A549 (cell line): ENCODE results near the gene FREY1. TPM values are rescaled to one million over a fixed set of nuclear protein-coding genes. Genes with fewer than 3 reads are reported as not detected.

Experiments used
- ATAC-seq, 2 experiments: fragments of 200-7000 bp in 1 of 2; fragments of >200 bp in 1 of 2; cut with Nextera tagmentation in 1 of 2; cut with Tn5 transposase in 1 of 2; 3 replicates each; pipeline versions ENCODE4 v1.8.0 to v1.9.1; 2018 to 2020; ENCODE audit warnings: mild to moderate bottlenecking in 1 of 2, moderate library complexity in 1 of 2
- CTCF ChIA-PET: fragments of 300-600 bp; sonication (Branson Sonifier 250); formaldehyde crosslinking; extraction: SDS; loops from one replicate; lab custom pipeline; 2021; ENCODE audit warnings: antibody characterized with exemption, inconsistent platforms; lab: Yijun Ruan, JAX
- POLR2A ChIA-PET: fragments of 350-600 bp; formaldehyde crosslinking; extraction: SDS; loops from one replicate; lab custom pipeline; 2021; ENCODE audit warnings: antibody characterized with exemption, inconsistent platforms; lab: Yijun Ruan, JAX
- DNase-seq, 2 experiments: peaks; one replicate each; pipeline versions ENCODE4 v3.0.0 to v3.0.0-alpha.2; 2011 to 2016; ENCODE audit warnings: low read depth in 1 of 2, low spot score in 1 of 2
- FAIRE-seq: peaks from 2 replicates; lab custom pipeline; 2011; peaks lifted over from hg19 to GRCh38; lab: Jason Lieb, UNC
- H3K27ac ChIP-seq, 2 experiments: fragments of >200 bp; sonication (Bioruptor Twin); formaldehyde crosslinking; 3 replicates each; pipeline ENCODE4 v1.5.1; 2016 to 2017
- H3K4me1 ChIP-seq: fragments of >200 bp; sonication (Bioruptor Twin); formaldehyde crosslinking; 3 replicates; pipeline ENCODE4 v1.6.1; 2016
- H3K4me2 ChIP-seq: fragments of >200 bp; sonication (Bioruptor Twin); formaldehyde crosslinking; 3 replicates; pipeline ENCODE4 v1.6.1; 2016
- H3K4me3 ChIP-seq: fragments of >200 bp; sonication (Bioruptor Twin); formaldehyde crosslinking; 3 replicates; pipeline ENCODE4 v1.5.1; 2016
- H3K9me3 ChIP-seq: fragments of >200 bp; sonication (Bioruptor Twin); formaldehyde crosslinking; 3 replicates; pipeline ENCODE4 v1.6.1; 2016
- BHLHE40 ChIP-seq: IDR thresholded peaks from 2 replicates; pipeline ENCODE4 v1.6.1; 2012; ENCODE audit warnings: low read depth, low read length, inconsistent platforms
- CEBPB ChIP-seq, 2 experiments: fragments of >200 bp in 1 of 2; sonication (Bioruptor Twin) in 1 of 2; formaldehyde crosslinking in 1 of 2; IDR thresholded peaks; 2 replicates each; pipeline ENCODE4 v1.6.1; 2012 to 2016
- EHMT2 ChIP-seq: fragments of 200-600 bp; sonication (generic); IDR thresholded peaks from 2 replicates; pipeline ENCODE4 v1.6.1; 2016; ENCODE audit warnings: antibody characterized with exemption, low read depth, mild to moderate bottlenecking, moderate library complexity
- FOSL2 ChIP-seq, 2 experiments: fragments of 450-650 bp in 1 of 2; fragments of >200 bp in 1 of 2; sonication (Bioruptor Twin) in 1 of 2; formaldehyde crosslinking; IDR thresholded peaks; 2 replicates each; pipeline versions ENCODE4 v1.5.0 to v1.6.1; 2016 to 2020; ENCODE audit warnings: mild to moderate bottlenecking in 1 of 2, moderate library complexity in 1 of 2
- GATA3 ChIP-seq: IDR thresholded peaks from 2 replicates; pipeline ENCODE4 v1.6.1; 2012; ENCODE audit warnings: borderline replicate concordance
- HDAC2 ChIP-seq: fragments of 200-600 bp; sonication (generic); IDR thresholded peaks from 2 replicates; pipeline ENCODE4 v1.6.1; 2016
- HMGXB4 ChIP-seq: fragments of 250-450 bp; sonication (Bioruptor Pico); IDR thresholded peaks from 2 replicates; pipeline ENCODE4 v1.5.0; 2021; ENCODE audit warnings: mild to moderate bottlenecking, moderate library complexity, borderline replicate concordance
- HOXA7 ChIP-seq: fragments of 250-450 bp; sonication (Bioruptor Pico); IDR thresholded peaks from 2 replicates; pipeline ENCODE4 v1.5.0; 2020; ENCODE audit warnings: mild to moderate bottlenecking, moderate library complexity
- KDM5A ChIP-seq: fragments of 200-600 bp; sonication (generic); IDR thresholded peaks from 2 replicates; pipeline ENCODE4 v1.6.1; 2016; ENCODE audit warnings: antibody characterized with exemption, mild to moderate bottlenecking
- MAFK ChIP-seq: fragments of 450-650 bp; IDR thresholded peaks from 2 replicates; pipeline ENCODE4 v1.6.1; 2014; ENCODE audit not compliant: partially characterized antibody
- MAZ ChIP-seq: fragments of 150-350 bp; IDR thresholded peaks from 2 replicates; pipeline ENCODE4 v1.6.1; 2014; ENCODE audit warnings: antibody characterized with exemption, low read depth, low read length, borderline replicate concordance
- NFE2L2 ChIP-seq: fragments of 150-350 bp; conservative IDR thresholded peaks from 2 replicates; pipeline ENCODE4 v1.6.1; 2014; ENCODE audit warnings: low read length
- NPAS2 ChIP-seq: fragments of 250-450 bp; sonication (Bioruptor Pico); IDR thresholded peaks from 2 replicates; pipeline ENCODE4 v1.8.0; 2022; ENCODE audit warnings: mild to moderate bottlenecking, moderate library complexity, borderline replicate concordance
- RAD21 ChIP-seq, 2 experiments: fragments of >200 bp in 1 of 2; sonication (Bioruptor Twin) in 1 of 2; formaldehyde crosslinking in 1 of 2; IDR thresholded peaks in 1 of 2; conservative IDR thresholded peaks in 1 of 2; 2 replicates in 1 of 2; 3 replicates in 1 of 2; pipeline ENCODE4 v1.6.1; 2012 to 2018; ENCODE audit warnings: inconsistent platforms in 1 of 2
- RARB ChIP-seq: fragments of 250-450 bp; sonication (Bioruptor Pico); IDR thresholded peaks from 2 replicates; pipeline ENCODE4 v1.8.0; 2021; ENCODE audit warnings: mild to moderate bottlenecking, moderate library complexity
- TFCP2L1 ChIP-seq: fragments of 250-450 bp; sonication (Bioruptor Pico); IDR thresholded peaks from 2 replicates; pipeline ENCODE4 v1.5.0; 2021; ENCODE audit warnings: mild to moderate bottlenecking
- TP53 ChIP-seq: fragments of 250-450 bp; sonication (Bioruptor Pico); IDR thresholded peaks from 2 replicates; pipeline ENCODE4 v1.5.0; 2021; ENCODE audit warnings: mild to moderate bottlenecking, moderate library complexity
- ZC3H11A ChIP-seq: fragments of 450-650 bp; IDR thresholded peaks from 2 replicates; pipeline ENCODE4 v1.6.1; 2014; ENCODE audit warnings: antibody characterized with exemption, mild to moderate bottlenecking
- WGBS: methylation state at CpG from one replicate; pipeline ENCODE4 v1.1.6; 2017; ENCODE audit errors: missing lambda C conversion rate; 5-methylcytosine and 5-hydroxymethylcytosine counted together
- polyA plus RNA-seq, 4 experiments: library from polyadenylated mRNA; depleted of rRNA in 3 of 4; stranded (reverse); fragments of >200 nt; fragmentation: RNase III in 1 of 4; extraction: RNeasy Plus Mini Kit Qiagen cat#74134 plus additional on column Dnase treatment in 1 of 4; gene quantifications; 2 replicates in 3 of 4; 3 replicates in 1 of 4; pipeline ENCODE4 v1.2.3, GENCODE V29; 2011 to 2017
- TF ChIP-seq, protein P1 (sequence below): fragments of 200-600 bp; sonication (generic); IDR thresholded peaks from 2 replicates; pipeline ENCODE4 v1.6.1; 2016; ENCODE audit warnings: antibody characterized with exemption, mild to moderate bottlenecking, moderate library complexity

FREY1 gene
- polyA plus RNA-seq, 2 of the 4 experiments (the other 2 are of a cell fraction): 0.17 to 0.21 TPM

DNA sequence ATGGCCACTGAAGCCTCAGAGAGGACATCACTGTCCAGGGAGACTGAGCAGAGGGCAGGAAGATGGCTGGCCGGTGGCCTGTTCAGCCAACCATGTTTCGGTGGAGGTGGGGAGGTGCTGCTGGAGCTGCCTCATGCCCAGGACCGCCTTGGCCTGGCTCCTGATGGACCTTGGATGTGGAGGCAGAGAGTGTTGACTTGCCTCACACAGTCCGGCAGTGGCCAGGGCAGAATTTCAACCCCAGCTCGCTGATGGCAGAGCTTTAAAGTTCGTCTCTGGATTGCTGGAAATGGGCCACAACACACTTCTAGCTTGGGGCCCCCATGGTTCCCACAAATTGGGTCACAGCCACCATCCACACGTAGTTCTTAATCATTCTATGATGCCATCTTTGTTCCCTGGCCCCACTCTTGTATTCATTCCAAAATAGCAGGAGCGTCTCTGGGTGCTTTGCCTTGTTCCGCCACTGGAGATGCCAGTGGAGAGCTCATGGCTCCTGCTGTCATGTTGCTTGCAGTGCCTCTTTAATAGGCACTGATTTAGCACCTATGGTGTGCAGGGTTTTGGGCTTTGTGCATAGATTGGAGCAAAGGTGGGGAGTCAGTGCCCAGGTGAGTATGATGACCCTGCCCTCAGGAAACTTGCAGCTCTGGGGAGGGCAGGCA is 16.1 kb downstream of the FREY1 start:
- CTCF ChIA-PET: interaction anchor here (1.2 to 1.3 kb wide), 2 partner anchors 9 to 10 kb away, joined by 4 to 5 read pairs; no protein-coding TSS in a partner anchor

DNA sequence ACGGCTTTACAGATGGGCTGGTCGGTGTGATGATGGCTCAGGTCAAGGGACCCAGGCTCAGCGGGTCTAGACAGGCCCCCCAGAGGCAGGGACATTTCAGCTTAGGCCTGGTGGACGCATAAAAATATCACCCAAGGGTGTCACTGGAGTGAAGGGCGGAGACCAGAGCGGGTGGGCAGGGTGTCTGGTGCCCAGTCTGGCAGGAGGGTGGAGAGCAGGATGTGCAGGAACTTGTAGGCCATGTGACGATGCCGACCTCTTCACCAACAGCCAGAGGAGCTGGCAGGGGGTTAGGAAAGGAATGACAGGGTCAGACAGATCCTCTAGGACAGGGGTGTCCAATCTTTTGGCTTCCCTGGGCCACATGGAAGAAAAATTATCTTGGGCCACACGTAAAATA is 17.1 kb downstream of the FREY1 start:
- 63% methylated on average over 9 of the region's 9 CpGs for WGBS
- TF ChIP-seq GATA3 (no peak), CEBPB (IDR thresholded peaks at IDR 0.05) (no peak), NPAS2 (CRISPR knock-in tag) (no peak), NFE2L2 (no peak), KDM5A (no peak), ZC3H11A (no peak), MAFK (no peak), EHMT2 (no peak), HDAC2 (no peak), TP53 (CRISPR knock-in tag) (no peak), FOSL2 (IDR thresholded peaks at IDR 0.05) (no peak), FOSL2 (CRISPR knock-in tag; IDR thresholded peaks at IDR 0.05) (no peak), MAZ (no peak), HMGXB4 (CRISPR knock-in tag) (no peak), TFCP2L1 (CRISPR knock-in tag) (no peak), RAD21 (conservative IDR thresholded peaks at IDR 0.05 in 1 of 2, IDR thresholded peaks at IDR 0.05 in 1 of 2) (no peak), HOXA7 (CRISPR knock-in tag) (no peak)
- Histone ChIP-seq H3K27ac (no peak overlapping the region), H3K4me2 (no peak overlapping the region), H3K4me1 (no peaks in the 10 kb centered on the region), H3K9me3 (no peaks in the 10 kb centered on the region), H3K4me3 (no peak overlapping the region)
- no peak for ATAC-seq
- CTCF ChIA-PET: no interaction called here
- POLR2A ChIA-PET: no interaction called here
- DNase-seq: no peak
- no peak for FAIRE-seq

More for the DNA sequence above, 16.1 kb downstream of the FREY1 start:
- TF ChIP-seq RARB (CRISPR knock-in tag) (no peak), BHLHE40 (no peak)
- TF ChIP-seq, protein P1, sequence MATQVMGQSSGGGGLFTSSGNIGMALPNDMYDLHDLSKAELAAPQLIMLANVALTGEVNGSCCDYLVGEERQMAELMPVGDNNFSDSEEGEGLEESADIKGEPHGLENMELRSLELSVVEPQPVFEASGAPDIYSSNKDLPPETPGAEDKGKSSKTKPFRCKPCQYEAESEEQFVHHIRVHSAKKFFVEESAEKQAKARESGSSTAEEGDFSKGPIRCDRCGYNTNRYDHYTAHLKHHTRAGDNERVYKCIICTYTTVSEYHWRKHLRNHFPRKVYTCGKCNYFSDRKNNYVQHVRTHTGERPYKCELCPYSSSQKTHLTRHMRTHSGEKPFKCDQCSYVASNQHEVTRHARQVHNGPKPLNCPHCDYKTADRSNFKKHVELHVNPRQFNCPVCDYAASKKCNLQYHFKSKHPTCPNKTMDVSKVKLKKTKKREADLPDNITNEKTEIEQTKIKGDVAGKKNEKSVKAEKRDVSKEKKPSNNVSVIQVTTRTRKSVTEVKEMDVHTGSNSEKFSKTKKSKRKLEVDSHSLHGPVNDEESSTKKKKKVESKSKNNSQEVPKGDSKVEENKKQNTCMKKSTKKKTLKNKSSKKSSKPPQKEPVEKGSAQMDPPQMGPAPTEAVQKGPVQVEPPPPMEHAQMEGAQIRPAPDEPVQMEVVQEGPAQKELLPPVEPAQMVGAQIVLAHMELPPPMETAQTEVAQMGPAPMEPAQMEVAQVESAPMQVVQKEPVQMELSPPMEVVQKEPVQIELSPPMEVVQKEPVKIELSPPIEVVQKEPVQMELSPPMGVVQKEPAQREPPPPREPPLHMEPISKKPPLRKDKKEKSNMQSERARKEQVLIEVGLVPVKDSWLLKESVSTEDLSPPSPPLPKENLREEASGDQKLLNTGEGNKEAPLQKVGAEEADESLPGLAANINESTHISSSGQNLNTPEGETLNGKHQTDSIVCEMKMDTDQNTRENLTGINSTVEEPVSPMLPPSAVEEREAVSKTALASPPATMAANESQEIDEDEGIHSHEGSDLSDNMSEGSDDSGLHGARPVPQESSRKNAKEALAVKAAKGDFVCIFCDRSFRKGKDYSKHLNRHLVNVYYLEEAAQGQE: no peak
- FAIRE-seq: no peak
- 48% methylated on average over 9 of the region's 9 CpGs for WGBS
- POLR2A ChIA-PET: no interaction called here
- Histone ChIP-seq H3K4me3 (no peak overlapping the region), H3K4me1 (no peaks in the 10 kb centered on the region), H3K9me3 (no peaks in the 10 kb centered on the region), H3K4me2 (no peak overlapping the region), H3K27ac (no peak overlapping the region)
- no peak for DNase-seq
- ATAC-seq: peak; percentile 38 to 62; a peak in 3 of 6 replicates
